Measurements from ENCODE around the gene FN1. TPM values are rescaled to one million over a fixed set of nuclear protein-coding genes. Genes with fewer than 3 reads are reported as not detected.

FN1 gene
- total and polyA plus RNA-seq, 4 donors, result 339 to 1,753 (median 934) TPM

DNA sequence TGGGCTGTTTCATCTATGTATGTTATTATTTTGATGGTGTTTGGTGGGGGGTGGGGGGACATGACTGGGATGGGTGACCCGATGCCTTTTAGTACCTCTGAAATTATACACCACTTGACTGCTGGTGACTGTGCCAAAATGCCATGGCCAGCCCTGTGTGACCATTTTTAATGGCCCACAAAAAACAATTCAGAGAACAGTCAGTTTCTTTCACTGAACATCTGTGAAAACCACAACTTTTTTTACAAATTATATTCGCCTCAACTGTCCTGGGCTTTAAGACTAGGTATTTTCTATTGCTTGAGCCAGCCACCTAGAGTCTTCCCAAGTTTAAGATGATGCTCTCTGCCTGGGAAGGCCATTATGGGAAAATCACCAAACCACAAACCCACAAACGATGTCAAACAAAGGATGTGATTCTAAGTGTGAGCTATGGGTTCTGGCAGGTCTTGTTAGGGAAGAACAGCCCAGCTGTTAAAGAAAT lies 33.9 kb downstream of the FN1 start:
- H3K9ac ChIP-seq (ENCODE audit: insufficient read depth in 1 of 2, low read length in 2 of 2), result no peak overlapping the region
- DNase-seq, result no peak
- H3K4me1 ChIP-seq (ENCODE audit: control insufficient read depth in 5 of 5, insufficient read depth in 5 of 5, low read length in 5 of 5), result peaks cover 0 to 12% (median 0%) of the 10 kb centered on the region in 5 donors
- H3K27me3 ChIP-seq (ENCODE audit: control insufficient read depth in 3 of 3, insufficient read depth in 3 of 3, low read length in 2 of 3), result no peaks in the 10 kb centered on the region
- H3K36me3 ChIP-seq (ENCODE audit: control insufficient read depth in 4 of 4, insufficient read depth in 4 of 4, low read length in 4 of 4), result peaks cover 4 to 78% (median 39%) of the 10 kb centered on the region in 4 donors
- H3K9me3 ChIP-seq (ENCODE audit: control insufficient read depth in 4 of 4, insufficient read depth in 3 of 4, low read length in 3 of 4), result peaks cover 0 to 1% (median 0%) of the 10 kb centered on the region in 4 donors
- TF ChIP-seq, protein P1, sequence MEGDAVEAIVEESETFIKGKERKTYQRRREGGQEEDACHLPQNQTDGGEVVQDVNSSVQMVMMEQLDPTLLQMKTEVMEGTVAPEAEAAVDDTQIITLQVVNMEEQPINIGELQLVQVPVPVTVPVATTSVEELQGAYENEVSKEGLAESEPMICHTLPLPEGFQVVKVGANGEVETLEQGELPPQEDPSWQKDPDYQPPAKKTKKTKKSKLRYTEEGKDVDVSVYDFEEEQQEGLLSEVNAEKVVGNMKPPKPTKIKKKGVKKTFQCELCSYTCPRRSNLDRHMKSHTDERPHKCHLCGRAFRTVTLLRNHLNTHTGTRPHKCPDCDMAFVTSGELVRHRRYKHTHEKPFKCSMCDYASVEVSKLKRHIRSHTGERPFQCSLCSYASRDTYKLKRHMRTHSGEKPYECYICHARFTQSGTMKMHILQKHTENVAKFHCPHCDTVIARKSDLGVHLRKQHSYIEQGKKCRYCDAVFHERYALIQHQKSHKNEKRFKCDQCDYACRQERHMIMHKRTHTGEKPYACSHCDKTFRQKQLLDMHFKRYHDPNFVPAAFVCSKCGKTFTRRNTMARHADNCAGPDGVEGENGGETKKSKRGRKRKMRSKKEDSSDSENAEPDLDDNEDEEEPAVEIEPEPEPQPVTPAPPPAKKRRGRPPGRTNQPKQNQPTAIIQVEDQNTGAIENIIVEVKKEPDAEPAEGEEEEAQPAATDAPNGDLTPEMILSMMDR (IDR thresholded peaks at IDR 0.05; ENCODE audit: control extremely low read depth, extremely low read depth), result no peak
- 57 to 64% methylated on average over 3 of the region's 3 CpGs for WGBS, 2 donors
- no peak for ATAC-seq (ENCODE audit: insufficient read depth, low FRiP score)
- no peak overlapping the region for H3K27ac ChIP-seq (ENCODE audit: low read depth in 1 of 2, low read length in 1 of 2)
- H3K4me3 ChIP-seq, result no peak overlapping the region

DNA sequence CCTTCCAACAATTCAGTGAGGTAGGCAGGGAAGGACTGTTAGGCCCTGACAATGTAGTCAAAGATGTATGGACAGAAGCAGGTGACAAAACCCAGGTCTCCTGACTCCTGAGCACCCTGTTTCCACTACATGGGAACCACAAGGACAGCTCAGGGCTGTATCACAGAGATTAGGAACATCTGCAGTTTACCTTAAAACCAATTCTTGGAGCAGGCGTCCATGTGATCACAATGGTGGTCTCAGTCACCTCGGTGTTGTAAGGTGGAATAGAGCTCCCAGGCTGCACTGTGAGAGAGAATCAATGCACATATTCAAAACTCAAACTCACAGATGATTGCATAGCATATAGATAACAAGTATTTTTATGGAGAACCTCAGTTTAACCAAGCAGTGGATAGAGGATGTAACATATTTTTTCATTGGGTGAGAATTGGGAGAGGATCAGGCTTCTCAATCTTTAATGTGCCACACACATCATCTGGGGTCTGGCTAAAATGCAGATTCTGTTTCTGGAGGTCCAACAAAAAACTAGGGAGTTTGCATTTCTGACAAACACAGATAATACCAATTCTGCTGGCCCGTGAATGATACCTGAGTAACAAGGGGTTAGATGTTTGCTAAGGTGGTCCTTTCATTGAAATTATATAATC lies 36.7 kb downstream of the FN1 start:
- Histone ChIP-seq H3K4me3 (no peak overlapping the region), H3K27me3 (ENCODE audit: control insufficient read depth in 3 of 3, insufficient read depth in 3 of 3, low read length in 2 of 3) (no peaks in the 10 kb centered on the region), H3K36me3 (ENCODE audit: control insufficient read depth in 4 of 4, insufficient read depth in 4 of 4, low read length in 4 of 4) (peaks cover 2 to 78% (median 37%) of the 10 kb centered on the region in 4 donors), H3K9me3 (ENCODE audit: control insufficient read depth in 4 of 4, insufficient read depth in 3 of 4, low read length in 3 of 4) (no peaks in the 10 kb centered on the region), H3K27ac (ENCODE audit: low read depth in 1 of 2, low read length in 1 of 2) (no peak overlapping the region), H3K4me1 (ENCODE audit: control insufficient read depth in 5 of 5, insufficient read depth in 5 of 5, low read length in 5 of 5) (peaks cover 0 to 9% (median 0%) of the 10 kb centered on the region in 5 donors), H3K9ac (ENCODE audit: insufficient read depth in 1 of 2, low read length in 2 of 2) (no peak overlapping the region)
- ATAC-seq (ENCODE audit: insufficient read depth, low FRiP score), result no peak
- DNase-seq, result no peak
- TF ChIP-seq, protein P1 (IDR thresholded peaks at IDR 0.05; ENCODE audit: control extremely low read depth, extremely low read depth), result no peak
- 93 to 96% methylated on average over 3 of the region's 3 CpGs for WGBS, 2 donors

DNA sequence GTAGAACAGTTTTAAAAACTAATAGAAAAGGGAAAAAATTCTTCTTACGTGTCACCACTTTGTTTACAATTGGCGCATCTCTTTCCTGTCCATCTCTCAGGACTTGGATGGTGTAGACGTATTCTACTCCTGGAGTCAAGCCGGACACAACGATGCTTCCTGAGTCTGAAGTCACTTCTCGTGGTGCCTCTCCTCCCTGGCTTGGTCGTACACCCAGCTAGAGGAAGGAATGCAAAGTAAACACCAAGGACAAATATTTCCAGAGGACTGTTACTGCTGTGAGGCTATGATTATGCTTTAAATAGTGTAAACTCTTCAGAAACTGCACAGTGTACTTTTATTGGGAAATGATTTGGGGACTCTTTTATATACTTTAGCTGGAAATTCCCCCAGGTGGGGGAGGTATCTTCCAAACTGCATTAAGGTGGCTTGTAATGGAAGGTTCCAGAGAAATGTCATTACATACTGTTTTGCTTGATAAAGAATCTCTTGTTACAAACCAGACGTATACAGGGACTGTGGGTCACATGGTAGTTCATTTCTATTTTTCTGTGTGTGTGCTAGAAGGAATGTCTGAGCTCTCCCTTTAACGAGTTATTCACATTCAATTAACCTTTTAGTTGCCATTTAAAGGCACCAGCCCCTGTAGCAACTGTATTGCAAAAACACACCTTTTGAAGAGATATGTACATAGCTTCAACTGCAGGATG lies 38.1 kb downstream of the FN1 start:
- TF ChIP-seq, protein P1 (IDR thresholded peaks at IDR 0.05; ENCODE audit: control extremely low read depth, extremely low read depth), result no peak
- no peaks in the 10 kb centered on the region for H3K9me3 ChIP-seq (ENCODE audit: control insufficient read depth in 4 of 4, insufficient read depth in 3 of 4, low read length in 3 of 4)
- peaks cover 3 to 78% (median 40%) of the 10 kb centered on the region in 4 donors for H3K36me3 ChIP-seq (ENCODE audit: control insufficient read depth in 4 of 4, insufficient read depth in 4 of 4, low read length in 4 of 4)
- no peak overlapping the region for H3K27ac ChIP-seq (ENCODE audit: low read depth in 1 of 2, low read length in 1 of 2)
- no peaks in the 10 kb centered on the region for H3K27me3 ChIP-seq (ENCODE audit: control insufficient read depth in 3 of 3, insufficient read depth in 3 of 3, low read length in 2 of 3)
- ATAC-seq (ENCODE audit: insufficient read depth, low FRiP score) (peak; percentile 33), DNase-seq (peak in 2 of 3 donors; percentile 32 to 40)
- H3K4me1 ChIP-seq (ENCODE audit: control insufficient read depth in 5 of 5, insufficient read depth in 5 of 5, low read length in 5 of 5), result peaks cover 0 to 3% (median 0%) of the 10 kb centered on the region in 5 donors
- WGBS, 2 donors, result 52 to 69% methylated on average over 9 of the region's 9 CpGs
- no peak overlapping the region for H3K4me3 ChIP-seq
- H3K9ac ChIP-seq (ENCODE audit: insufficient read depth in 1 of 2, low read length in 2 of 2), result no peak overlapping the region
